Cardiac fibroblast (primary cell): ENCODE results near the gene MEF2C.
A peak's percentile ranks its signal among the peaks of the same experiment; 100 is the strongest.

Experiments
- DNase-seq, 2 donors: peaks; one replicate each; pipeline versions ENCODE4 v3.0.0 to v3.0.0-alpha.2; 2010; ENCODE audit warnings: low read depth in 2 of 2
- H3K4me3 ChIP-seq, 2 donors: replicated peaks in 1 of 2; 1 replicate in 1 of 2; 2 replicates in 1 of 2; pipeline ENCODE4 v1.5.1; 2011; ENCODE audit warnings: low read depth in 2 of 2, low read length in 2 of 2, mild to moderate bottlenecking in 2 of 2, moderate library complexity in 1 of 2
- TF ChIP-seq, protein P1 (sequence below): IDR thresholded peaks from one replicate; pipeline ENCODE4 v1.5.1; 2011; ENCODE audit warnings: low read depth, mild to moderate bottlenecking, low read length, inconsistent platforms

MEF2C gene

DNA sequence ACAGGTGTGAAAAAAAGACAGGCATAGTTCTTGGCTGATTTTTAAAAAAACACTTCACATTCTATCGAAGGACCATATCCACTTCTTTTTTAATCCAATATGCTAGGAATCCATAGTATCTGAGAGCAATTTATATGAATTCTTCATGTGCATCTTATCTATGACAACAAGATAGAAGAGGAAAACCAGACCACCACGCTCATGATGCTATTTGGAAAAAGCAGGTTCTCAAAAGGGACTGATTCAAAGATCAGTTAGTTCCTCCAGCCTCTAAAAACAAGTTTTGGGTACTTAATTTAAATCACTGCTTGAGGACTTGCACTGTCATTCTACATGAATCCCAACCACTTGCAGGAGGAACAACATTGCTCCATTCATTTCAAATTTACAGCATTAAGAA lies 6.3 kb downstream of the MEF2C start:
- TF ChIP-seq, protein P1, sequence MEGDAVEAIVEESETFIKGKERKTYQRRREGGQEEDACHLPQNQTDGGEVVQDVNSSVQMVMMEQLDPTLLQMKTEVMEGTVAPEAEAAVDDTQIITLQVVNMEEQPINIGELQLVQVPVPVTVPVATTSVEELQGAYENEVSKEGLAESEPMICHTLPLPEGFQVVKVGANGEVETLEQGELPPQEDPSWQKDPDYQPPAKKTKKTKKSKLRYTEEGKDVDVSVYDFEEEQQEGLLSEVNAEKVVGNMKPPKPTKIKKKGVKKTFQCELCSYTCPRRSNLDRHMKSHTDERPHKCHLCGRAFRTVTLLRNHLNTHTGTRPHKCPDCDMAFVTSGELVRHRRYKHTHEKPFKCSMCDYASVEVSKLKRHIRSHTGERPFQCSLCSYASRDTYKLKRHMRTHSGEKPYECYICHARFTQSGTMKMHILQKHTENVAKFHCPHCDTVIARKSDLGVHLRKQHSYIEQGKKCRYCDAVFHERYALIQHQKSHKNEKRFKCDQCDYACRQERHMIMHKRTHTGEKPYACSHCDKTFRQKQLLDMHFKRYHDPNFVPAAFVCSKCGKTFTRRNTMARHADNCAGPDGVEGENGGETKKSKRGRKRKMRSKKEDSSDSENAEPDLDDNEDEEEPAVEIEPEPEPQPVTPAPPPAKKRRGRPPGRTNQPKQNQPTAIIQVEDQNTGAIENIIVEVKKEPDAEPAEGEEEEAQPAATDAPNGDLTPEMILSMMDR: no peak
- DNase-seq: peak in 1 of 2 donors; percentile 45
- no peak overlapping the region for H3K4me3 ChIP-seq

DNA sequence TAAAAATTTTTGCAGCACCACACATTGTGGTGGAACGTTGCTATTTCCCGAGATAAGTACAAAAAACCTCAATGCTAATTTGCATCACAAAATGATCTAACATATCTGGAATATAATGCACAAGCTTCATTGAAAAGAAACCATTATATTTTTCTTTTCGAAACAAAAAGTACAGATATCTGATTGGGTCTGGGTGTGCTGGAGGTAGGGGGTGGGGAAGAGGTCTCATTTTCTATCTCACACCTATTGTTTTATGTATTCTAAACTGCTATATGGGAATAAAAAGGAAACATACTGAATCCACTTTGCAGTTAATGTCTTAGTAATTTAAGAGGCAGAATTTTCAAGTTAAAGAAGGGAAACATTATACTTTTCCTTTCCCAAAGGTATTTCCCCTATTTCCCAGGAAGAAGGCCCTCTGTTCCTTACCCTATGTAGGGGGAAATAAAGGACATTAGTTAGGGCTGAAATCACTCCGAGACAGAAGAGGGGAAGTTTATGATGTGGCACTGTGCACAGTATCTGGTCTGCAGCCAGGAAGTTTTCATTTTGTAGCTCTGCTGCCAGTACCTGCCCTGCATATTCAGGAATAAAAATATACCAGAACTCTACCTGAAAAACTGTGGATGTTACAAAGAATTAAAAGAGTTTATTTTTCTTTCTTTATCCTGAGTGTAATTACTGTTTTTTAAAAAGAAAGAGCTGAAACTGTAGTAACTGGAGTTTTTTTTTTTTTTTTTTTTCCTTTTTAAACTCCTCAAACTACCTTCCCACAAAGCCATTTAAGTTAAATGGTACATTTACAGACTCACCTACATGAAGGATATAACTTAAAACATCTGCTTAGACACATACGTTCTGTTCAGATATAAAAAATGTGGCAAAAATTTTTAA lies 7.4 kb downstream of the MEF2C start:
- peak; percentile 35 to 73 for DNase-seq
- H3K4me3 ChIP-seq: no peak overlapping the region

DNA sequence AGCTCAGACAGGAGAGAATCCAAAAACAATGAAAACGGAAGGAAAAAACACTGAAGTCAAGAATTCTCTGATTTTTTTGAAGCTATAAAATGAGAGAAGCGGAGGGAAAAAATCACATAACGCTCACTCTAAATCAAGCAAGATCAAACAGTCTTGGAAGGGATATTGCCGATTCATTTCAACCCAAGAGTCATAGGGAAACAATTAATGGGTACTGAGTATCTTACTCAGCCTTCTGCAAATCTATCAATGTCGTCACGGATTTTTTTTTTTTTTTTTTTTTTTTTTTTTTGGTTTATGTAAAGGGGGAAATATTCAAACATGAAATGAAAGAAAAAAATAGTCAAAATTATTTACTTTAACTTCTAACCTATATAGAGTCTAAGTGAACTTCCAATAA lies 9.5 kb downstream of the MEF2C start:
- peak overlapping the region in 1 of 2 donors; percentile 27 for H3K4me3 ChIP-seq
- peak in 1 of 2 donors; percentile 56 for DNase-seq
- TF ChIP-seq, protein P1: no peak

More for the DNA sequence above, 7.4 kb downstream of the MEF2C start:
- TF ChIP-seq, protein P1: no peak

DNA sequence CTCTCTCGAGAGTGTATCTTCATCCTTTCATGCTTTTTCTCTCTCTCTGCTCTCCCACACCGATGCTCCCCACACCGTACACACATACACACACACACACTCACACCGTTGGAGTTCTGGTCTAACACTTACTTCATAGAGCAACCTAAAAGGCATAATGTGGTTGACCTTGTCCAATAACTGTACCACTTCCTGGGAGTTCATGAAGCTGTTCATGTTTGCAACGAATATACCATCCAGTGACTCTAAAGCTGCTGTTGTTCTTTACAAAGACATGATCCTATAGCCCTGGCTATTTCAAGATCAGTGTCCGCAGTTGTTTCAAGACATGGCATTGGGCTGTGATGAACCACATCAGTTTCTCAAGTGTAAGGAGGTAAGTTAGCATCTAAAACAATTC lies 10.0 kb downstream of the MEF2C start:
- DNase-seq: peak in 1 of 2 donors; percentile 50
- peak overlapping the region in 1 of 2 donors; percentile 27 for H3K4me3 ChIP-seq
- TF ChIP-seq, protein P1: no peak

DNA sequence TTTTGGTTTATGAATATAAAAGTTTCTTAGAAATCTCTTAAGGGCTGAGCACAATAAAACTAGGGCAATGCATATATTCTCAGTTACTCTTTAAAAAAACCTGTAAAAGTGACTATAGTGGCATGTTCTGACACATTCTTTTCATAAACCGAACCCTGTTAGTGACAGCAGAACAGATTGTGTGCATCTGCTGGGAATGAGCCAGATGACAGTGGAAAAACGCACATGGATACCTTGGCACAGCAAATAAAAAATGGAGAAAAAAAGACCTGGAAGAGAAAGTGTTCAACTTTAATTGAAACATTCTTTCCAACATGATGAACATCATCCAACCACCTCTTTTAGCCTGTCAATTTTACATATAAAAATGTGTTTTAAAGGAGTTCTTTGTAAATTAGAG lies 12.7 kb downstream of the MEF2C start:
- no peak overlapping the region for H3K4me3 ChIP-seq
- no peak for DNase-seq
- TF ChIP-seq, protein P1: no peak

DNA sequence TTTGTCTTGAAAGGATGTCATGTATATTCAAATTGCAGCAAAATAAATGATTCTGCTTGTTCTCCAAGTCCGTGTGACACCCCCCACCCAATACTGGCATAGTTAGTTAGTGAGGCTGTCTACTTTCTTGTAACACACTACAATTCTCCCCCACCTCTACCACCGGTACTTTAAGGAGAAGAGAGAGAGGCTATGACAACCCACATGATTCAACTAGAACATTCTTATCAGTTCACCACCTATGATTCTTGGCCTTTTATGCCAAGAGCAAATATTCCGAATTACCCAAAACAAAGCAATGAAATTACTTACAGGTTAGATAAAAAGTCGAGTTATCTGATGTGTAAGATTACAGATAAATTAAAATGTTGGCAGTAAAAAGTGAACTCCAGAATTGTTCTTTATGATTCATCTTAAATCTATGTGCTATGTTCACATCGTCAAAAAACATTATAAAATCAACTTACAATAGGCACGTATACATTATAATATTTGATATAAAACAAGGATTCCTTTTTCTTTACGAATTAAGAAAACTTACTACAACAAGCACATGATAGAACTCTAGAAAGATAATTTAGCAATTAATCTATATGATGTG lies 14.4 kb downstream of the MEF2C start:
- H3K4me3 ChIP-seq: no peak overlapping the region
- DNase-seq: peak in 1 of 2 donors; percentile 9
- TF ChIP-seq, protein P1: no peak
